MCF 10A (cell line): ENCODE measurements around the gene LRRC74B. TPM values are rescaled to one million over a fixed set of nuclear protein-coding genes. Genes with fewer than 3 reads are reported as not detected.

ENCODE experiments used
- BruUV-seq: library from RNA; stranded (reverse); fragments of 400-500 nt; replicated peaks from 2 replicates; lab custom pipeline; 2021; lab: Mats Ljungman, UMichigan
- CTCF ChIA-PET: fragments of 300-600 bp; sonication (Branson Sonifier 250); formaldehyde crosslinking; extraction: SDS; loops from one replicate; lab custom pipeline; 2021; ENCODE audit warnings: antibody characterized with exemption, inconsistent platforms; lab: Yijun Ruan, JAX
- POLR2A ChIA-PET: fragments of 300-600, 350-650 bp; sonication (Branson Sonifier 250); formaldehyde crosslinking; extraction: SDS; loops from one replicate; lab custom pipeline; 2020; ENCODE audit warnings: antibody characterized with exemption, inconsistent platforms; lab: Yijun Ruan, JAX
- DNase-seq: peaks from one replicate; pipeline ENCODE4 v3.0.0-alpha.2; 2018; ENCODE audit not compliant: unreplicated experiment
- H3K27ac Mint-ChIP-seq: one replicate; pipeline ENCODE4 v1.8.0; 2022; ENCODE audit warnings: mild to moderate bottlenecking, low read depth, mixed read lengths; ENCODE audit not compliant: unreplicated experiment
- H3K27me3 Mint-ChIP-seq: one replicate; pipeline ENCODE4 v1.8.0; 2022; ENCODE audit warnings: mixed read lengths; ENCODE audit not compliant: insufficient read depth, unreplicated experiment
- H3K36me3 Mint-ChIP-seq: one replicate; pipeline ENCODE4 v1.8.0; 2022; ENCODE audit warnings: mild to moderate bottlenecking, moderate library complexity, mixed read lengths; ENCODE audit not compliant: insufficient read depth, unreplicated experiment
- H3K4me1 Mint-ChIP-seq: one replicate; pipeline ENCODE4 v1.8.0; 2022; ENCODE audit warnings: mixed read lengths; ENCODE audit not compliant: insufficient read depth, unreplicated experiment
- H3K4me3 Mint-ChIP-seq: one replicate; pipeline ENCODE4 v1.8.0; 2022; ENCODE audit warnings: mild to moderate bottlenecking, moderate library complexity, mixed read lengths; ENCODE audit not compliant: unreplicated experiment
- H3K9me3 Mint-ChIP-seq: one replicate; pipeline ENCODE4 v1.8.0; 2022; ENCODE audit warnings: mixed read lengths; ENCODE audit not compliant: unreplicated experiment
- intact Hi-C: fragments of 100-400 bp; cut with micrococcal nuclease; formaldehyde crosslinking; loops from 2 replicates; pipeline ENCODE4 v1.14.1; 2022
- microRNA-seq: library from miRNA; unstranded; fragments of <30 nt; microRNA quantifications from one replicate; pipeline ENCODE4 v1.2.0, GENCODE V29; 2022
- total RNA-seq: library from RNA; stranded (reverse); gene quantifications from 2 replicates; pipeline ENCODE4 v1.2.3, GENCODE V29; 2022
- TF ChIP-seq, protein P1 (sequence below): fragments of 200-600 bp; IDR thresholded peaks from one replicate; pipeline ENCODE4 v1.8.0; 2022; ENCODE audit warnings: antibody characterized with exemption, mild to moderate bottlenecking; ENCODE audit not compliant: unreplicated experiment

LRRC74B gene
- total RNA-seq, 1 experiment from 2014 or later: not detected

DNA sequence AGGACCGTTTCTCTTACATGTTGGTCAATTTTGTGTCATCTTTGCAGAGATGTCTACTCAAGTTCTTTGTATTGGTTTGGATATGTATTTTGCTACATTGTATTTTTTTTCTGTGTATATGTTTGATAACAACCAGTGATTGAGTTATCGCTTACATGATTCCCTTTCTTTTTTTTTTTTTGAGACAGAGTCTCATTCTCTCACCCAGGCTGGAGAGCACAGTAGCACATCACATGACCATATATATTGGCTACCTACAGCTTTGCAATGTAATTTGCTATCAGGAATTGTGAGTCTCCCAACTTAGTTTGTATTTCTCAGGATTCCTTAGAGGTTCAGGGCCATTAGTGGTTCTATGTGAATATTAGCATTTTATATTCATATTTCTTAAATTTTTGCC lies 59.5 kb downstream of the LRRC74B start:
- H3K4me1 Mint-ChIP-seq: peaks cover 33% of the 10 kb centered on the region
- no peaks in the 10 kb centered on the region for H3K27me3 Mint-ChIP-seq
- POLR2A ChIA-PET: interaction anchor here (1.4 kb wide), 1 partner anchor 103 kb away, joined by 3 read pairs; the partner anchor contains the start of gene THAP7
- H3K27ac Mint-ChIP-seq: no peak overlapping the region
- TF ChIP-seq, protein P1, sequence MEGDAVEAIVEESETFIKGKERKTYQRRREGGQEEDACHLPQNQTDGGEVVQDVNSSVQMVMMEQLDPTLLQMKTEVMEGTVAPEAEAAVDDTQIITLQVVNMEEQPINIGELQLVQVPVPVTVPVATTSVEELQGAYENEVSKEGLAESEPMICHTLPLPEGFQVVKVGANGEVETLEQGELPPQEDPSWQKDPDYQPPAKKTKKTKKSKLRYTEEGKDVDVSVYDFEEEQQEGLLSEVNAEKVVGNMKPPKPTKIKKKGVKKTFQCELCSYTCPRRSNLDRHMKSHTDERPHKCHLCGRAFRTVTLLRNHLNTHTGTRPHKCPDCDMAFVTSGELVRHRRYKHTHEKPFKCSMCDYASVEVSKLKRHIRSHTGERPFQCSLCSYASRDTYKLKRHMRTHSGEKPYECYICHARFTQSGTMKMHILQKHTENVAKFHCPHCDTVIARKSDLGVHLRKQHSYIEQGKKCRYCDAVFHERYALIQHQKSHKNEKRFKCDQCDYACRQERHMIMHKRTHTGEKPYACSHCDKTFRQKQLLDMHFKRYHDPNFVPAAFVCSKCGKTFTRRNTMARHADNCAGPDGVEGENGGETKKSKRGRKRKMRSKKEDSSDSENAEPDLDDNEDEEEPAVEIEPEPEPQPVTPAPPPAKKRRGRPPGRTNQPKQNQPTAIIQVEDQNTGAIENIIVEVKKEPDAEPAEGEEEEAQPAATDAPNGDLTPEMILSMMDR: no peak
- H3K9me3 Mint-ChIP-seq: no peaks in the 10 kb centered on the region
- intact Hi-C loops: no loop called here
- DNase-seq: no peak
- BruUV-seq: no TSS peak
- H3K36me3 Mint-ChIP-seq: no peaks in the 10 kb centered on the region
- CTCF ChIA-PET: no interaction called here
- H3K4me3 Mint-ChIP-seq: no peak overlapping the region

DNA sequence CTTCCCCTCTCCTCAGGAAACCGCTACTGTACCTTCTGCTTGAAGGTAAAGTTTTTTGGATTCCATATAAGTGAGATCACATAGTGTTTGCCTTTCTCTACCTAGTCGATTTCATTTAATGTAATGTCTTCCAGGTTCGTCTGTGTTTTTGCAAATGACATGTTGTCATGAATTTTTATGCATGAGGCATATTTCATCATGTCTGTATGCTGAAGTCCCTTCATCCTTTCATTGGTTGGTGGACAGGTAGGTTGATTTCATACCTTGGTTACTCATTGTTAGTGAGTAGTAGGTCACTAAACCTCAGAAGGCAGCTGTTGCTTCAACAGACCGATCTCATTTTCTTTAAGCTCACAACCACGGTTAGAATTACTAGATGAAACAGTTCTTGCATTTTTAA lies 60.3 kb downstream of the LRRC74B start:
- Mint-ChIP-seq H3K9me3 (no peaks in the 10 kb centered on the region), H3K27me3 (no peaks in the 10 kb centered on the region), H3K4me3 (no peak overlapping the region), H3K27ac (no peak overlapping the region), H3K36me3 (no peaks in the 10 kb centered on the region), H3K4me1 (peaks cover 29% of the 10 kb centered on the region)
- no TSS peak for BruUV-seq
- DNase-seq: no peak
- intact Hi-C loops: no loop called here
- TF ChIP-seq, protein P1: no peak
- POLR2A ChIA-PET: no interaction called here
- CTCF ChIA-PET: no interaction called here

DNA sequence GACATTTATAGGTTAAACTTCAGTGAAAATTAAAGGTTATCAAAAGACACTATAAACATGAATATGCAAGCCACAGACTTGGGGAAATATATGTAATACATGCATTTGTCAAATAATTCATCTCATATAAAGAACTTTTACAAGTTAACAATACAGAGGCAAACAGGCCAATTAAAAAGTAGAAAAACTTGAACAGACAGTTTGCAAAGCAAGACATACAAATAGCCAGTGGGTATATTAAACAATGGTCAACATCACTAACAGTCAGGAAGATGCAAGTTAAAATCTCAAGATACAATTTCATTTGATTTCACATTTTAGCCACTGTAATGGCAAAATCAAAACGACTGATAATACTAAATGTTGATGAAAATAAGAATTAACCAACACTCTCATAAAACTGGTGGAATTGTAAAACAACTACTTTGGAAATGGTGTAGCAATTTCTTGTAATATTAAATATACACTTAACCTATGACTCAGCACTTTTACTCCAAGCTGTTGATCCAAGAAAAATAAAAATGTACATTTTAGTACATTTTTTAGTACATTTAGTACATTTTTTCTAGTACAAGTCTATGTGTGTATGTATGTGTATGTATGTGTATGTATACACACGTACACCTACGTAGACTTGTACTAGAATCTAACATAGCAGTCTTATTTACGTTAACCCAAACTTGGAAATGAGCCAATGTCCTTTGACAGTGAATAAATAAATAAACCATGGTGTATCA lies 62.8 kb downstream of the LRRC74B start:
- DNase-seq: peak; percentile 30
- H3K4me3 Mint-ChIP-seq: no peak overlapping the region
- intact Hi-C loops: no loop called here
- POLR2A ChIA-PET: interaction anchor here (1.0 to 1.2 kb wide), 3 partner anchors 108 to 151 kb away, joined by 3 read pairs; partner anchors contain the start of gene LZTR1
- peaks cover 10% of the 10 kb centered on the region for H3K4me1 Mint-ChIP-seq
- H3K27ac Mint-ChIP-seq: no peak overlapping the region
- no peaks in the 10 kb centered on the region for H3K36me3 Mint-ChIP-seq
- no peaks in the 10 kb centered on the region for H3K27me3 Mint-ChIP-seq
- CTCF ChIA-PET: no interaction called here
- TF ChIP-seq, protein P1: no peak
- BruUV-seq: no TSS peak
- H3K9me3 Mint-ChIP-seq: no peaks in the 10 kb centered on the region

Small RNA genes lying within 50 kb of the gene (microRNA-seq; reads per million reads assigned to microRNA genes)
- gene MIR649: not detected

Other genes with a start within 250 kb of the LRRC74B start
- 39.0 and 41.3 TPM in 2 replicates for gene PI4KA, start 187.1 kb upstream of the LRRC74B start, total RNA-seq
- 28.7 and 39.0 TPM in 2 replicates for gene SNAP29, start 186.9 kb upstream of the LRRC74B start, total RNA-seq
- gene CRKL, start 128.5 kb upstream of the LRRC74B start, total RNA-seq: 74.0 and 76.1 TPM in 2 replicates
- 1.1 and 1.3 TPM in 2 replicates for gene AIFM3, start 78.7 kb upstream of the LRRC74B start, total RNA-seq
- 49.2 and 57.3 TPM in 2 replicates for gene LZTR1, start 63.6 kb upstream of the LRRC74B start, total RNA-seq
- gene THAP7, start 43.8 kb upstream of the LRRC74B start, total RNA-seq: 20.6 and 24.9 TPM in 2 replicates
- 0.19 and 0.22 TPM in 2 replicates for gene P2RX6, start 30.8 kb upstream of the LRRC74B start, total RNA-seq
- gene SLC7A4, start 13.4 kb upstream of the LRRC74B start, total RNA-seq: not detected in 2 replicates